Testis (tissue), 2 donors: ENCODE measurements around the gene ALG1.

Experiments
- POLR2A ChIP-seq: fragments of 450-650 bp; IDR thresholded peaks from one replicate; pipeline ENCODE4 v1.6.1; 2017; ENCODE audit warnings: antibody characterized with exemption, mild to moderate bottlenecking, moderate library complexity
- TF ChIP-seq, protein P1 (sequence below), 3 experiments: fragments of 450-650 bp in 2 of 3; fragments of 200-600 bp in 1 of 3; sonication (generic) in 1 of 3; IDR thresholded peaks; one replicate each; pipeline ENCODE4 v1.5.1; 2016 to 2019; ENCODE audit warnings: antibody characterized with exemption in 3 of 3, mild to moderate bottlenecking in 2 of 3, moderate library complexity in 1 of 3

DNA sequence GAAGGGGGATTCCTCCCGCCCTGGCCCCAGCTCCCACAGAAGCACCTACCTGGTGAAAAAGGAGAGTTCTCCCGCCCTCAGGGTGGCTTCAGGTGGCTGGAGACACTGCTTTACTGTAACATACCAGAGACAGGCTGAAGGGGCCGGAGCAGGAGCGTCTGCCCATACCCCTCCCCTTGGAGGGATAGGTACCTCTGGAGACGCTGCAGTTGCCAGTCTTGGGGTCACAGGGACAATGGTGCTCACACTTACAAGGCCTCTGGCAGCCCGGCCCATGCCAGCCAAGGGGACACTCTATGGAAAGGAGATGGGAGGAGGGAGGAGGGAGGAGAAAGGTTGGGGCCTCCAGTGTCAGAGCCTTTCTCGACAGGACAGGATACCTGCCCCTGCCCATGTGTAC is 44.6 kb upstream of the ALG1 start:
- TF ChIP-seq, protein P1, sequence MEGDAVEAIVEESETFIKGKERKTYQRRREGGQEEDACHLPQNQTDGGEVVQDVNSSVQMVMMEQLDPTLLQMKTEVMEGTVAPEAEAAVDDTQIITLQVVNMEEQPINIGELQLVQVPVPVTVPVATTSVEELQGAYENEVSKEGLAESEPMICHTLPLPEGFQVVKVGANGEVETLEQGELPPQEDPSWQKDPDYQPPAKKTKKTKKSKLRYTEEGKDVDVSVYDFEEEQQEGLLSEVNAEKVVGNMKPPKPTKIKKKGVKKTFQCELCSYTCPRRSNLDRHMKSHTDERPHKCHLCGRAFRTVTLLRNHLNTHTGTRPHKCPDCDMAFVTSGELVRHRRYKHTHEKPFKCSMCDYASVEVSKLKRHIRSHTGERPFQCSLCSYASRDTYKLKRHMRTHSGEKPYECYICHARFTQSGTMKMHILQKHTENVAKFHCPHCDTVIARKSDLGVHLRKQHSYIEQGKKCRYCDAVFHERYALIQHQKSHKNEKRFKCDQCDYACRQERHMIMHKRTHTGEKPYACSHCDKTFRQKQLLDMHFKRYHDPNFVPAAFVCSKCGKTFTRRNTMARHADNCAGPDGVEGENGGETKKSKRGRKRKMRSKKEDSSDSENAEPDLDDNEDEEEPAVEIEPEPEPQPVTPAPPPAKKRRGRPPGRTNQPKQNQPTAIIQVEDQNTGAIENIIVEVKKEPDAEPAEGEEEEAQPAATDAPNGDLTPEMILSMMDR (IDR thresholded peaks at IDR 0.05): no peak
- TF ChIP-seq POLR2A: no peak
